HCEC 1CT (cell line): Measurements from ENCODE around the gene SLC25A1.
A peak's percentile ranks its signal among the peaks of the same experiment; 100 is the strongest.
"Not testable (repeated sequence)": the region's sequence is repeated elsewhere in the genome, so short reads cannot be mapped to it uniquely, and the experiment has no call there.

Source experiments
- DNase-seq: peaks from one replicate; pipeline ENCODE4 v3.0.0-alpha.2; 2017

SLC25A1 gene

GRCh38 chr22:19179497-19180048 lies 1.0 kb upstream of the SLC25A1 start:
- DNase-seq: peak; percentile 86

DNA sequence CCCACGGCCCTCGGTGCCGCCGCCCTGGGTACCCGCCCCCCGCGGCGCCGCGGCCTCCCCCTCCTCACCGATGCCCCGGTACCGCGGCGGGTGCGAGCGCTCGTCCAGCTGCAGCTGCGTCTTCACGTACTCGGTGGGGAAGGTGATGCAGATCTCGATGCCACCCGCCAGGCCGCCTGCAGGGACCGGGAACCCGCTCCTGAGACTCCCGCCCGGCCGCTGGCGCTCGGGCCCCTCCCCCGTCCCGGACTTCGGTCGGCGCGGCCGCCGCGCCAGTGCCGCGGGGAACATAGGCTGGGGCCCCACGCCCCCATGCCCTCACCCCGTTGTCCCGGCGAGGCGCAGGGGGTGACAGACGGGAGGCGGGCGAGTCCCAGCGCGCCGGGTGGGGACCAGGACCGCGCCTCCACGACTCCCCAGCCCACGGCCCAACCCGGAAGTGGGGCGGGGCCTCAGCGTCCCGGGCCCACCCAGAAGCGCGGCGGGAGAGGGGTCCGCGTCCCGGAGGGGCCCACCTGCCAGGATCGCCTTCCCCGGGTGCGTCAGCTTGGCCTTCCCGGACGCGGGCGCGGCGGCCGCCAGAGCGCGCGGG lies 375 bp downstream of the SLC25A1 start:
- peak; percentile 11 for DNase-seq

DNA sequence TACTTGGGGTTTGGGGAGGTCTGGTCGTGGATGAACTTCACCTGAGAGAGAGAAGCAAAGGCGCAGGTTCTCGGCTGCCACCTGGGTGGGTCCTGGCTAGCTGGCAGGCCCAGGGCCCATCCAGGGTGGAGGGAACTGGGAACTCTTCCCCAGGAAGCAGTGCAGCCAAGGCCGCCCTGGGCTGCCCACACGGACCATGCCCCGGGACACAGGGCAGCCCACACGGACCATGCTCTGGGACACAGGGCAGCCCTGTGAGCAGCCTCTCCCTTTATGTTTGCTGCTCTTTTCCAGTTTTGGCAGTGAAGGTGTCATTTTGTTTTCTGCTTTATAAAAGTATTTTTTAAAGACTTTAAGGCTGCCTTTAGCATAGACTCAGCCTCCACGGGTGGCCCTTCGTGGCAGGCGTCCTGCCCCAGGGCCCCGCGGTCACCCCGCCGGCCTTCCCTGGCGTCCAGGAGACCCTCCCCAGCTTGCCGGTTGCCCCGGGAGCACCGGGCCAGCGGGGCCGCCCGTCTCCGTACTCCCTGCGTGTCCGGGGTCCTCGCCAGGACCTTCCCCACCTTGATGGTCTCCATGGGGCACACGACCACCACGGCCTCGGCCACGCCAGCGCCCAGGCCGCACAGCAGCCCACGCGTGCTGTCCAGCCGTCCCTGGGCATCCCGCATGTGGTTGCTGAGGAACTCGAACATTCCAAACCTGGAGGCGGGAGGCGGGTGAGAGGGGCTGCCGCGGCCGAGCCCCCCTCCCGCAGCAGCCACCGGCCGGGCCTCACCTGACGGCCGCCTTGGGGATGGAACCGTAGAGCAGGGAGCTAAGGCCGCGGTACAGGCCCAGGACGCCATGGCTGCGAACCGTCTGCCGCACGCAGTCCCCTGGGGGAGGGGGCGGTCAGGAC lies 1.1 kb downstream of the SLC25A1 start:
- no peak for DNase-seq

- DNase-seq: no peak
These were observed 1.8 kb downstream of the SLC25A1 start for GRCh38 chr22:19176732-19177131.

DNA sequence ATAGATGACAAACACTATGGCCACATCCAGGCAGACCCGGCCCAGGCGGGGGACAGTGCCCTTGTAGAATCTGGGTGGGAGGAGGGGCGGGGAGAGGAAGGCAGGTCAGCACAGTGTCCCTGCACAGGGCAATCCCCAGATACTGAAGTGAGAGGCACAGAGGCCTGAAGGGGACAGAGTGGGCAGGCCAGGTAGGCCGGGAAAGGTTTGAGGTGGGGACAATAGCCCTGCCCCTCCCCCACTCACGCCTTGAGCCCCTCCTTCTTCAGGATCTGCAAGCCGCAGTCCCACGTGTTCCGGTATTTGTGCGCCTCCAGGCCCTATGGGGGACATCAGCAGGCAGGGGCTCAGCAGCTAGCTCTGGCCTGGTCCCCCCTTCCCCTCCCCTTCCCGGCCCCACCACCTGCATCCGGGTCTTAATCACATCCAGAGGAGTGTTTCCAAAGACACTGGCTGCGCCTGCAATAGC lies 2.3 kb downstream of the SLC25A1 start:
- DNase-seq: no peak

DNA sequence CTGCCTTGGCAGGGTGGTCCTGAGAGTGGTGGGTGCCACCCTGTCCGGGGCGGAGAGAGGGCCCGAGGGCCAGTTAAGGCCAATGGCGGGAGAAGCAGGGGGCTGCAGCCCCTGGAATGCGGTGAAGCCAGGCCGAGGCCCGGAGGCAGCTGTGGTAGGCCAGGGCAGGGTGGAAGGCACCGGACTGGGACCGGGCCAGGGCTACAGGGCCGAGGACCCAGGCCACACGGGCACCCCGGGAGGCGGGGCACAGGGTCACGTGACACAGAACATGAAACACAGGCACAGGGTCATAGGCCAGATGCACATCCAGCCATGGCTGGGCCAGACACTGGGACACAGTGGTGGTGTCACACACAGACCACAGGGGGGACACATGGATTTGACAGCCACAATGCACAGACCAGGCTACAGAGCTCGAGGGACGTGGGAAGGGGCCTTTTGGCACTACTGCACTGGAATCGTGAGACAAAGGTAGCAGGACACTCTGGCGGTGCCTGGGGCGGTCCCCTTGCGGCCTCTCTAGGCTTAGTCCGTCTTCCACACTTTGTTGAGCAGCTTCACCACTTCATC lies 2.8 kb downstream of the SLC25A1 start:
- DNase-seq: no peak

GRCh38 chr22:19175026-19175601 lies 3.4 kb downstream of the SLC25A1 start:
- DNase-seq: no peak

DNA sequence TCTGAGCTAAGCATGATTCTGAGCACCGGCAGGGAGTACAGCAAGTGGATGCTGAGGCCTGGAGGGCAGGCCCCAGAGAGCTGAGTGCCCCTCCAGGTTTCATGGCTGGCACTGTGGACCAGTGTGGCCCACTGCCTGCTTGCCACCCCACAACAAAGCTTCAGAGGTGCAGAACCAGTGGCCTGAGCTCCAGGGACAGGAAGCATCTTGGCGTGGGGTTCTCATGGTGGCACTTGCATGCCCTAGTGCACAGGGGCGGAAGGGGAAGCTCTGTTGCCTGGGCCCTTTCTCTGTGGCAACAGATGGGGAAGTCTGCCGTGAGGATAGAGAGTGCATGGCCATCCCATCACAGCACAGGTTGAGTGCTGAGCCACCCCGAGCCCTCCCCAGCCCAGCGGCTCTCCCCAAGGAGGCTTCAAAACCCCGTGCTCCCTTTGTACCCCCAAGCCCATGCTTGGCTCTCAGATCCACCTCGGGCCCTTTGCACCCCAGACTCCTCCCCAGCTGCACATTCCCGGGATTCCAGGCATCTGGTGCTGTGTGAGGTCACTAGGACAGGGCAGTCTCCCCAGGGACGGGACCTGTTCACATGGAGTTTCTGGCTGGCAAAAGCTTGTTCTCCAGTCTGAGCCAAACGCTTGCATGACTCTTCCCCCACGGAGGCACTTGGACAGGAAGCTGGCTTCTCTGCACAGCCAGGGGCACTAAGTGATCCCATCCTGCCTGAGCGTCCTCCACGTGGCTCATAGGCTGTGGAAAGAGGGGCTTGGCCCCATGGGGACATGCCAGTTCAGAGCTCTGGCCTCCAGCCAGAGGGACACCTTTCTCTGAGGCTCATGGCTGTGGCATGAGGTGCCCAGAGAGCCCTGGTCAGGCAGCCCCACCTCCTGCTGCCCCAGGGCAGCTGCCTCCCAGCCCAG lies 4.2 kb downstream of the SLC25A1 start:
- peak; percentile 60 for DNase-seq

- DNase-seq: no peak
These were observed 5.2 kb downstream of the SLC25A1 start for GRCh38 chr22:19173047-19174035.

DNA sequence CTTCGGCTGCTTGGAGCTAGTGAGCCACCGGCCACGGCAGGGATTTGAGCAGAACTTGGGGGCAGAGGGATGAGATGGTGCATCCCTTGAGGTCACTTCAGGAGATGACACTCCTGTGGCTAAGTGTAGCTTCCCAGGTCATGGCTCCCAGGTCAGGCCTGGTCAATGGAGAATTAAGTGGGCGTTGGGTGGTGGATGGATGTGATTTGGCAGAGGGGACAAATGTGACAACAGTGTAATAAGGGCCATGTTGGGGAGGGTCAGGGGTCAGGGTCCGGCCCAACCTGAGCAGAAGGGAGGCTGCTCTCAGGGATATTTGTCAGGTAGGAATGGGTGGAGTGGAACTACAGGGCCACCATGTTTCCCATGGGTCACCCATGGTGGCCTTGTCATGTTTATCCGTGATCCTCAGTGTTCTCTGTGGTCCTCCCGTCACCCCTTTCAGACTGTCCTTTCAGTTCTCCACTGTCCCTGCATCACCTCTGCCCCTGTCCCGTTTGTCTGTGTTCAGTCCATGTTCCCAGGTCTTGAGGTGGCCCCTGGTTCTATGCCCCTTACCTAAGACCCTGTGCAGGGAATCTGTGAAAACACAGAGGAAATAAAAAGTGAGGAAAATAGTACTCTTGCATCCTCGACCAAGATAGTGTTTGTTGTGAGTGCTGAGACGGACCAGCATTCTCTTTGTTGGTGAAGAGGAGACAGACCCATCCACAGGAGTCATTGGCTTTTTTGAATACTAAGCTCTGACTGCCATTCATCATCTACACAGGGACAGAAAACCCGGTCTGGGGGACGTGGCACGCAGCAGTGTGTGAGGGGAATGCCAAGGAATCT lies 6.1 kb downstream of the SLC25A1 start:
- peak; percentile 12 for DNase-seq

DNA sequence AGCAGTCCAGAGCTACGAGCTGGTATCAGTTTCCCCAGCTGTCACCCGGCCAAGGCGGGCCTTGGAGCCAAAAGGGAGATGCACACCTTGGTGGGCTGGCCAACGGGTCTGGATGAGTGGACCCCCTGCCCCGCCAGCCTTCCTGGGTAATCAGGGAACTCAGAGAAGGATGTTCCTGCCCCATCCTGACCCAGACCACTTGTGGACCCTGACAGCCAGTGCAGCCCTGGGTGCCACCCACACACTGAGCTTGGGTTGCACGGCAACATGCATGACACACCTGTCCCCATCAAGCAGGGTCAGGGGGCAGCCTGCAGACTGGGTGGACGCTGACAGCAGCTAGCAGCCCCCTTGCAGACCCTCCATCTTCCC lies 8.6 kb downstream of the SLC25A1 start:
- no peak for DNase-seq

GRCh38 chr22:19169002-19169946 lies 9.3 kb downstream of the SLC25A1 start:
- DNase-seq: no peak

DNA sequence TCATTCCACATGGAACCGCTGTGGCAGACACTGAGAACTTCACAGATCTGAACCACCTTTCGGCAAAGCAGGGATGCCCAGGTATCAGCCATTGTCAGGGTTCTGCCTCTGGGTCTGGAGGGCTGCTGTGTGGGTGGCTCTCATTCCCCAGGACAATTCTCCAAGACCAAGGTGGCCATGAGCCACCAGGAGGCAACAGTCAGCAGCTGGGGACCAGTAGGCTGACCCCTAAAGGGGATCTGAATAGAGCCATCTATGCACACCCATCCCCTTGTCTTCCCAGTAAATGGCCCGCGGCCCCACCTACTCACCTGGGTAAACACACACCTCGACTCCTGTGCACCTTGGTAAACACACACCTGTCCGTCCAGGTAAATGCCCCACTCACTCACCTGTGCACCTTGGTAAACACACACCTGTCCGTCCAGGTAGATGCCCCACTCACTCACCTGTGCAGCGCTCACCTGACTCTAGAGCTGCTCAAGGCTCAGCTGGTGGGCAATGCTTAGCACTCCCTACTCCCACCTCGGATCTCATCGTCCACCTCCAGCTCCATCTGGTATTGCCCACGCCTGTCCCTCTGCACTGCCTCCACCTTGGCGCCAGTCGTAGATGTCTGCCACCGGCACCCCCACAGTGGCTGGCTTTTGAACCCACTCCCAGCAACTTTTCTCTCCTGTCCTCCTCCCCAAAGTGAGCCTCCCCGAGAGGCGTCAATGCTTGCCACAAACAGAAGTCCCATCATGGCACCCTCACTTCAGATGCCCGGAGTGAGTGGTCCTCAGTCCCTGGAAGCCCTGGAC lies 10.2 kb downstream of the SLC25A1 start:
- no peak for DNase-seq

DNA sequence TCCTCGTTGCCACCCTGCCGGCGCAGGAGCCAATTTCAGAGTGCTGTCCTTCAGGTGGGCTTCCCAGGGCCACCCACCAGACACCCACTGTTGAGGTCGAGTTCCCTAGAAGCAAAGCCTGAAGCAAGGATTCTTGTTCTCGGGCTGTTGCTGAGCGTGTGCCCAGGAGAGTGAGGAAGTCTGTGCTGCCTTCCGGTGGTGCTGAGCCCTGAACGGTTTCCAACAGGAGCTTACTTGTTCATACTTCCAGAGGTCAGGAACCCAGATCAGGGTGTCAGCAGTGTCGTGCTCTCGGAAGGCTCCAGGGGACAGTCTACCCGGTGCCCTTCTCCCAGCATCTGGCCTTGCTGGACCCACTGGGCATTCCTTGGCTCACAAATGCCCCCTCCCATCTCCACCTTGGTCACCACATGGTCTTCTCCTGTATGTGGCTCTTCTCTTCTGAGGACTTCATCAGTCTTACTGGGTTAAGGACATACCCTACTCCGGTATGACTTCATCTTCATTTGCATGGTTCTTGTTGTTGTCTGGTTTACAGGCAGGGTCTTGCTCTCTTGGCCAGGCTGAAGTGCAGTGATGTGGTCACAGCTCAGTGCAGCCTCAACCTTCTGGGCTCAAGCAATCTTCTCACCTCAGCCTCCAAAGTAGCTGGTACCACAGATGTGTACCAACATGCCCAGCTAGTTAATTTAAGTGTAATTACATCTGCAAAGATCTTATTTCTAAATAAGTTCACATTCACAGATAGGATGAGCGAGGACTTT lies 11.2 kb downstream of the SLC25A1 start:
- DNase-seq: no peak

DNA sequence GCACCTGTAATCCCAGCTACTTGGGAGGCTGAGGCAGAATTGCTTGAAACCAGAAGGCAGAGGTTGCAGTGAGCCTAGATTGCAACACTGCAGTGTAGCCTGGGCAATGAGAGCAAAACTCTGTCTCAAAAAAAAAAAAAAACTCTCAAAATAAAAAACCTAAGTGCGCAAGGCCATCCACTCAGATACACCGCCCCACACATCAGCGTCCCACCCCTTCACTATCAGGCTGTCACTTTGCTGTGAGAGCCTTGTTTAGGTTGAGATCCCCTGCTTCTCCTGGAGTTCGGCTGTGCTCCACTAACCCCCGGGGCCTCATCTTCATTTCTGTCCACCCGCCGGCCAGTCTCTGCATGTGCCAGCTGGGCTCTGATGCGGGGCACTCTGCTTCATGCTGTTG lies 12.1 kb downstream of the SLC25A1 start:
- no peak for DNase-seq

GRCh38 chr22:19164425-19164824 lies 14.1 kb downstream of the SLC25A1 start:
- no peak for DNase-seq

- not testable (repeated sequence) for DNase-seq
These were observed 19.9 kb downstream of the SLC25A1 start for GRCh38 chr22:19158649-19159048.
